ENCODE data around the gene GNAS.

DNA sequence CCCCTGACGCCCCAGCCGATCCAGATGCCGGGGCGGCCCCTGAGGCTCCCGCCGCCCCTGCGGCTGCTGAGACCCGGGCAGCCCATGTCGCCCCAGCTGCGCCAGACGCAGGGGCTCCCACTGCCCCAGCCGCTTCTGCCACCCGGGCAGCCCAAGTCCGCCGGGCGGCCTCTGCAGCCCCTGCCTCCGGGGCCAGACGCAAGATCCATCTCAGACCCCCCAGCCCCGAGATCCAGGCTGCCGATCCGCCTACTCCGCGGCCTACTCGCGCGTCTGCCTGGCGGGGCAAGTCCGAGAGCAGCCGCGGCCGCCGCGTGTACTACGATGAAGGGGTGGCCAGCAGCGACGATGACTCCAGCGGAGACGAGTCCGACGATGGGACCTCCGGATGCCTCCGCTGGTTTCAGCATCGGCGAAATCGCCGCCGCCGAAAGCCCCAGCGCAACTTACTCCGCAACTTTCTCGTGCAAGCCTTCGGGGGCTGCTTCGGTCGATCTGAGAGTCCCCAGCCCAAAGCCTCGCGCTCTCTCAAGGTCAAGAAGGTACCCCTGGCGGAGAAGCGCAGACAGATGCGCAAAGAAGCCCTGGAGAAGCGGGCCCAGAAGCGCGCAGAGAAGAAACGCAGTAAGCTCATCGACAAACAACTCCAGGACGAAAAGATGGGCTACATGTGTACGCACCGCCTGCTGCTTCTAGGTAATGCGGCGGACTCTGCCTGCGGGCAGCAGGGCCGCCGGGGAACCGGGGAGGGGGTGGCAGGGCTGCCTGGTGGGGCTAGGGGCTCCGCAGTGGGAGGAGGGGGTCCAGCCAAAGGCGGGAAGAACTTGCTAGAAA, 2.3 kb downstream of the GNAS start:
- TF ChIP-seq CTCF (IDR thresholded peaks at IDR 0.05; ENCODE audit: low read depth, low read length, poor library complexity, severe bottlenecking) (no peak), EZH2phosphoT487 (IDR thresholded peaks at IDR 0.05; ENCODE audit: borderline replicate concordance, low read length) (no peak)

Measured in DOHH2 (cell line).